Keratinocyte (primary cell): Measurements from ENCODE around the gene KLHL15. TPM values are rescaled to one million over a fixed set of nuclear protein-coding genes. Genes with fewer than 3 reads are reported as not detected.

Experiments
- DNase-seq: peaks from one replicate; pipeline ENCODE4 v3.0.0-alpha.2; 2011; ENCODE audit warnings: low read depth, missing footprints, low spot score
- FAIRE-seq: peaks from 2 replicates; lab custom pipeline; 2011; peaks lifted over from hg19 to GRCh38; lab: Jason Lieb, UNC
- H2AFZ ChIP-seq: 2 replicates; pipeline ENCODE4 v1.6.0; 2012; ENCODE audit warnings: low read length, control low read depth, inconsistent platforms; ENCODE audit not compliant: control insufficient read depth
- H3K27ac ChIP-seq: 2 replicates; pipeline ENCODE4 v1.5.1; 2011; ENCODE audit warnings: low read length; ENCODE audit not compliant: control insufficient read depth, insufficient read depth
- H3K27me3 ChIP-seq: 3 replicates; pipeline ENCODE4 v1.6.0; 2011; ENCODE audit warnings: low read length; ENCODE audit not compliant: control insufficient read depth, insufficient read depth; ENCODE audit errors: extremely low read depth
- H3K36me3 ChIP-seq, 2 experiments: 2 replicates in 1 of 2; 3 replicates in 1 of 2; pipeline ENCODE4 v1.5.1; 2011; ENCODE audit warnings: low read length in 2 of 2, mild to moderate bottlenecking in 1 of 2; ENCODE audit not compliant: control insufficient read depth in 2 of 2, insufficient read depth in 2 of 2; ENCODE audit errors: extremely low read depth in 1 of 2
- H3K4me1 ChIP-seq: 3 replicates; pipeline ENCODE4 v1.5.1; 2011; ENCODE audit warnings: low read length; ENCODE audit not compliant: control insufficient read depth, insufficient read depth; ENCODE audit errors: extremely low read depth
- H3K4me2 ChIP-seq: 3 replicates; pipeline ENCODE4 v1.6.0; 2011; ENCODE audit warnings: low read depth, low read length; ENCODE audit not compliant: control insufficient read depth, insufficient read depth; ENCODE audit errors: extremely low read depth
- H3K4me3 ChIP-seq, 3 experiments: fragments of 200-600 bp in 1 of 3; sonication (generic) in 1 of 3; 2 replicates in 2 of 3; 3 replicates in 1 of 3; pipeline ENCODE4 v1.5.1; 2011 to 2016; ENCODE audit warnings: low read length in 3 of 3, mild to moderate bottlenecking in 3 of 3, control low read depth in 2 of 3, inconsistent platforms in 1 of 3, low read depth in 1 of 3, mixed read lengths in 1 of 3, mixed run types in 1 of 3, moderate library complexity in 1 of 3; ENCODE audit not compliant: control insufficient read depth in 2 of 3, insufficient read depth in 2 of 3; ENCODE audit errors: extremely low read depth in 1 of 3
- H3K79me2 ChIP-seq: 2 replicates; pipeline ENCODE4 v1.6.0; 2012; ENCODE audit warnings: low read length; ENCODE audit not compliant: control insufficient read depth, insufficient read depth
- H3K9ac ChIP-seq: 3 replicates; pipeline ENCODE4 v1.6.0; 2011; ENCODE audit warnings: low read length; ENCODE audit not compliant: control insufficient read depth, insufficient read depth; ENCODE audit errors: extremely low read depth
- H3K9me1 ChIP-seq: 3 replicates; pipeline ENCODE4 v1.6.0; 2011; ENCODE audit warnings: low read length; ENCODE audit not compliant: control insufficient read depth, insufficient read depth; ENCODE audit errors: extremely low read depth
- H3K9me3 ChIP-seq: 2 replicates; pipeline ENCODE4 v1.5.1; 2012; ENCODE audit warnings: low read depth, low read length; ENCODE audit not compliant: control insufficient read depth
- H4K20me1 ChIP-seq: 3 replicates; pipeline ENCODE4 v1.6.0; 2011; ENCODE audit warnings: low read length; ENCODE audit not compliant: control insufficient read depth, insufficient read depth; ENCODE audit errors: extremely low read depth
- CTCF ChIP-seq, 3 experiments: IDR thresholded peaks in 1 of 3; conservative IDR thresholded peaks in 1 of 3; optimal IDR thresholded peaks in 1 of 3; 2 replicates in 2 of 3; 3 replicates in 1 of 3; pipeline versions ENCODE3 to v1.5.1; 2011; ENCODE audit warnings: low read length in 3 of 3, mild to moderate bottlenecking in 3 of 3, moderate library complexity in 2 of 3, control low read depth in 1 of 3, inconsistent platforms in 1 of 3; ENCODE audit not compliant: insufficient read depth in 2 of 3; ENCODE audit errors: extremely low read depth in 1 of 3
- EZH2 ChIP-seq: IDR thresholded peaks from one replicate; pipeline ENCODE4 v1.6.1; 2012; ENCODE audit warnings: inconsistent platforms, mild to moderate bottlenecking, low read length, moderate library complexity
- dilution Hi-C: fragments of 300-500 bp; cut with MboI; formaldehyde crosslinking; loops from one replicate; pipeline ENCODE4 v1.7.0; 2020; ENCODE audit warnings: low sequenced_read_pairs; ENCODE audit not compliant: extremely low pct_ligation_motif_present
- polyA plus RNA-seq, 5 experiments: library from polyadenylated mRNA; depleted of rRNA in 3 of 5; stranded (reverse) in 3 of 5; stranded (forward) in 1 of 5; unstranded in 1 of 5; fragments of >200 nt; gene quantifications; 1 replicate in 1 of 5; 2 replicates in 3 of 5; 3 replicates in 1 of 5; pipeline versions ENCODE4 v1.2.1 to v1.2.3, GENCODE V29; 2011 to 2012; ENCODE audit warnings: missing spikeins in 2 of 5, low read depth in 1 of 5, low replicate concordance in 1 of 5

KLHL15 gene
- polyA plus RNA-seq, 1 donor (not counting 4 experiments of a cell fraction or from before 2014, with no cell fraction given): 3.4 TPM

GRCh38 chrX:23981711-23982110, 45.3 kb downstream of the KLHL15 start:
- no peak overlapping the region for H2AFZ ChIP-seq
- dilution Hi-C loops: no loop called here
- no peaks in the 10 kb centered on the region for H3K79me2 ChIP-seq
- no peaks in the 10 kb centered on the region for H4K20me1 ChIP-seq
- H3K9ac ChIP-seq: no peak overlapping the region
- H3K27ac ChIP-seq: no peak overlapping the region
- TF ChIP-seq EZH2 (no peak), CTCF (optimal IDR thresholded peaks at IDR 0.05 in 1 of 3, IDR thresholded peaks at IDR 0.05 in 1 of 3, conservative IDR thresholded peaks at IDR 0.05 in 1 of 3; ENCODE audit: extremely low read depth in 1 of 3, insufficient read depth in 2 of 3, low read length in 3 of 3) (no peak)
- H3K36me3 ChIP-seq: no peaks in the 10 kb centered on the region
- H3K4me1 ChIP-seq: no peaks in the 10 kb centered on the region
- no peaks in the 10 kb centered on the region for H3K9me1 ChIP-seq
- DNase-seq (no peak), FAIRE-seq (no peak)
- no peak overlapping the region for H3K4me2 ChIP-seq
- no peaks in the 10 kb centered on the region for H3K9me3 ChIP-seq
- H3K4me3 ChIP-seq: no peak overlapping the region
- H3K27me3 ChIP-seq: no peaks in the 10 kb centered on the region

GRCh38 chrX:23981222-23981621, 45.8 kb downstream of the KLHL15 start:
- Histone ChIP-seq H2AFZ (no peak overlapping the region), H3K27me3 (no peaks in the 10 kb centered on the region), H3K4me2 (no peak overlapping the region), H3K36me3 (no peaks in the 10 kb centered on the region), H3K9me1 (no peaks in the 10 kb centered on the region), H3K27ac (no peak overlapping the region), H4K20me1 (no peaks in the 10 kb centered on the region), H3K9ac (no peak overlapping the region), H3K79me2 (no peaks in the 10 kb centered on the region), H3K9me3 (no peaks in the 10 kb centered on the region), H3K4me1 (no peaks in the 10 kb centered on the region), H3K4me3 (no peak overlapping the region)
- dilution Hi-C loops: no loop called here
- TF ChIP-seq CTCF (optimal IDR thresholded peaks at IDR 0.05 in 1 of 3, IDR thresholded peaks at IDR 0.05 in 1 of 3, conservative IDR thresholded peaks at IDR 0.05 in 1 of 3; ENCODE audit: extremely low read depth in 1 of 3, insufficient read depth in 2 of 3, low read length in 3 of 3) (no peak), EZH2 (no peak)
- DNase-seq (no peak), FAIRE-seq (no peak)
